DND-41 (cell line): ENCODE measurements around the gene PRKCE.

Source experiments
- ATAC-seq: fragments of 200-7000 bp; cut with Tn5 transposase; 3 replicates; pipeline ENCODE4 v1.9.1; 2021; ENCODE audit warnings: low read depth; ENCODE audit not compliant: insufficient read depth
- DNase-seq: peaks from one replicate; pipeline ENCODE4 v3.0.0-alpha.2; 2020
- H2AFZ ChIP-seq: 2 replicates; pipeline ENCODE4 v1.6.0; 2012; ENCODE audit warnings: low read depth, low read length
- H3K27ac ChIP-seq: 2 replicates; pipeline ENCODE4 v1.5.1; 2012; ENCODE audit warnings: low read length, inconsistent platforms
- H3K27me3 ChIP-seq: fragments of 200-600 bp; sonication (generic); 2 replicates; pipeline ENCODE4 v1.6.0; 2012; ENCODE audit warnings: low read length, mild to moderate bottlenecking, inconsistent platforms; ENCODE audit not compliant: insufficient read depth, poor library complexity
- H3K36me3 ChIP-seq: 2 replicates; pipeline ENCODE4 v1.5.1; 2012; ENCODE audit warnings: low read length, inconsistent platforms; ENCODE audit not compliant: insufficient read depth
- H3K4me1 ChIP-seq: 2 replicates; pipeline ENCODE4 v1.5.1; 2012; ENCODE audit warnings: mild to moderate bottlenecking, low read length; ENCODE audit not compliant: insufficient read depth
- H3K4me2 ChIP-seq: 2 replicates; pipeline ENCODE4 v1.6.0; 2012; ENCODE audit warnings: mild to moderate bottlenecking, moderate library complexity, low read length, inconsistent platforms; ENCODE audit not compliant: insufficient read depth
- H3K4me3 ChIP-seq, 2 experiments: fragments of 200-600 bp in 1 of 2; shearing (Covaris generic) in 1 of 2; 2 replicates each; pipeline ENCODE4 v1.5.1; 2012 to 2016; ENCODE audit warnings: inconsistent platforms in 2 of 2, low read length in 2 of 2, mild to moderate bottlenecking in 2 of 2, low read depth in 1 of 2, moderate library complexity in 1 of 2
- H3K79me2 ChIP-seq: 2 replicates; pipeline ENCODE4 v1.6.0; 2012; ENCODE audit warnings: low read length, inconsistent platforms; ENCODE audit not compliant: insufficient read depth
- H3K9ac ChIP-seq: 2 replicates; pipeline ENCODE4 v1.6.0; 2012; ENCODE audit warnings: low read depth, mild to moderate bottlenecking, inconsistent platforms, low read length, moderate library complexity
- H3K9me3 ChIP-seq: 2 replicates; pipeline ENCODE4 v1.5.1; 2012; ENCODE audit warnings: low read length, moderate library complexity, mild to moderate bottlenecking, inconsistent platforms; ENCODE audit not compliant: insufficient read depth, severe bottlenecking
- H4K20me1 ChIP-seq: 2 replicates; pipeline ENCODE4 v1.6.0; 2012; ENCODE audit warnings: low read length; ENCODE audit not compliant: insufficient read depth
- EZH2 ChIP-seq: IDR thresholded peaks from 3 replicates; pipeline ENCODE4 v1.6.1; 2012; ENCODE audit warnings: borderline replicate concordance, low read depth, mild to moderate bottlenecking, moderate library complexity, low read length, inconsistent platforms; ENCODE audit not compliant: severe bottlenecking
- TF ChIP-seq, protein P1 (sequence below): IDR thresholded peaks from 2 replicates; pipeline ENCODE4 v1.5.1; 2012; ENCODE audit warnings: borderline replicate concordance, low read length, moderate library complexity, mild to moderate bottlenecking; ENCODE audit not compliant: poor library complexity, severe bottlenecking; ENCODE audit errors: extremely low read depth

The PRKCE gene

DNA sequence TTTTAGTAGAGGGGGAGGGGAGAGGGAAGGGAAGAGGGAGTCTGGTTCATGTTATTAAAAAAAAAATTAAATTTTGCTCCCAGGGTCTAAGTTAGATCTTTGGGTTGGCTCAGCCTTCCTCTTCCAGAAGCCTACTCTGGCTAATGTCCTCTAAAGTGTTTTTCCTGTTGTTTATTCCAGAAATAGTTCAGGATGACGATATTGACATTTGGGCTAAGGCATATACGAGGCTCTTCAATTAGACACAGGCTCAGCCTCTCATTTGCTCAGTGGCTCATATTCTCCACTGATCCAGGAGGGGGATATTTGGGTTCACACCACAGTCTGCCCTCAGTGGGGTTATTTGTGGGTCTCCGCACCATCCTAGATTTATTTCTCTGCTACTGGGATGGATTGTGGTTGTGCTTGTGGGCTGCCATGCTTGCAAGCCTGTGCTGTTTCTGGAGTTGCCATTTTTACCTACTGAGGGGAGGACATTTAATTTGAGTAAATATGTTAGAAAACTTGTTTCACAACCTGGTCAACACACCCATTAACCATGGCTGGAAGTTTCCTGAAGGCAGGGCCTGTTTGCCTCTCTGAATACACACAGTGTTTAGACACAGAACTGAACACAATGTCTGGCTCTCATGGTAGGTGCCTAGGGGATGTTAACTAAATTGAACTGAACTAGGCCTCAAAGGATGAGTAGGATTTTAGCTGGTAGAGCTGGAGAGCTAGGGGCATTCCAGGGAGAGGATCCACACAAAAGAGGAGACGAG is 388.2 kb downstream of the PRKCE start:
- Histone ChIP-seq H3K4me3 (no peak overlapping the region), H3K9ac (no peak overlapping the region), H2AFZ (no peak overlapping the region), H3K4me2 (no peak overlapping the region), H3K27ac (no peak overlapping the region), H3K27me3 (no peaks in the 10 kb centered on the region), H3K9me3 (no peaks in the 10 kb centered on the region), H3K36me3 (no peaks in the 10 kb centered on the region), H4K20me1 (no peaks in the 10 kb centered on the region), H3K79me2 (no peaks in the 10 kb centered on the region), H3K4me1 (no peaks in the 10 kb centered on the region)
- DNase-seq (no peak), ATAC-seq (no peak)
- TF ChIP-seq, protein P1, sequence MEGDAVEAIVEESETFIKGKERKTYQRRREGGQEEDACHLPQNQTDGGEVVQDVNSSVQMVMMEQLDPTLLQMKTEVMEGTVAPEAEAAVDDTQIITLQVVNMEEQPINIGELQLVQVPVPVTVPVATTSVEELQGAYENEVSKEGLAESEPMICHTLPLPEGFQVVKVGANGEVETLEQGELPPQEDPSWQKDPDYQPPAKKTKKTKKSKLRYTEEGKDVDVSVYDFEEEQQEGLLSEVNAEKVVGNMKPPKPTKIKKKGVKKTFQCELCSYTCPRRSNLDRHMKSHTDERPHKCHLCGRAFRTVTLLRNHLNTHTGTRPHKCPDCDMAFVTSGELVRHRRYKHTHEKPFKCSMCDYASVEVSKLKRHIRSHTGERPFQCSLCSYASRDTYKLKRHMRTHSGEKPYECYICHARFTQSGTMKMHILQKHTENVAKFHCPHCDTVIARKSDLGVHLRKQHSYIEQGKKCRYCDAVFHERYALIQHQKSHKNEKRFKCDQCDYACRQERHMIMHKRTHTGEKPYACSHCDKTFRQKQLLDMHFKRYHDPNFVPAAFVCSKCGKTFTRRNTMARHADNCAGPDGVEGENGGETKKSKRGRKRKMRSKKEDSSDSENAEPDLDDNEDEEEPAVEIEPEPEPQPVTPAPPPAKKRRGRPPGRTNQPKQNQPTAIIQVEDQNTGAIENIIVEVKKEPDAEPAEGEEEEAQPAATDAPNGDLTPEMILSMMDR = no peak
- TF ChIP-seq EZH2 = no peak

DNA sequence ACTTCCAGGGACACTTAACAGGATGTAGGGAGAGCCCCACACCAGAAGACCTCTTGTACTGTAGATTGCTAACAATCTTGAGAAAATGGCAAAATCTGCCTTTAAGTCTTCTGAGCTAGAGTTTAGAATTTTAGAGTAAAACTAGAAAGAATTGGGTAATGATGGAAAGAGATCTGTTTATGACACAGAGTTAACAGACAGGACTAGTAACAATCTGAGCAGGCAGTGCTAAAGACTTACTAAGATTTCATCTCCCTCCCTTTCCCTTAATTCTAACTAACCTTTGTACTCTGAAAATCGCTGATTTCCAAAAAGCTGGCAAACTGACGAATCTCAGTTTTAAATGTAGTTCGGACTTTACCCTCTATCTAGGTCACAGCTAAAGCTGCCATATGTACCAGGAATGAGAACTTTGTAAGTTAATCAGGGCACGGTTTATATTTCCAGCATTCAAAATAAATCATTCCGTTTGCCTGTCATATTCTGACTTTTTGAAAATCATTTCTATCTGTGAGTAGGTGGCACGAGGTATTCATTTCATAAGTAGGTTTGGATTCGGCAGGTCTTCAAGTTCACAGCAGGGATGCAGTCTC is 389.2 kb downstream of the PRKCE start:
- no peak overlapping the region for H3K9ac ChIP-seq
- no peaks in the 10 kb centered on the region for H3K36me3 ChIP-seq
- H3K4me1 ChIP-seq = no peaks in the 10 kb centered on the region
- no peak for ATAC-seq
- H2AFZ ChIP-seq = no peak overlapping the region
- H3K9me3 ChIP-seq = no peaks in the 10 kb centered on the region
- H4K20me1 ChIP-seq = no peaks in the 10 kb centered on the region
- H3K4me3 ChIP-seq = no peak overlapping the region
- H3K27ac ChIP-seq = no peak overlapping the region
- no peak for DNase-seq
- H3K79me2 ChIP-seq = no peaks in the 10 kb centered on the region
- H3K27me3 ChIP-seq = no peaks in the 10 kb centered on the region
- no peak for TF ChIP-seq EZH2
- TF ChIP-seq, protein P1 = no peak
- H3K4me2 ChIP-seq = no peak overlapping the region

DNA sequence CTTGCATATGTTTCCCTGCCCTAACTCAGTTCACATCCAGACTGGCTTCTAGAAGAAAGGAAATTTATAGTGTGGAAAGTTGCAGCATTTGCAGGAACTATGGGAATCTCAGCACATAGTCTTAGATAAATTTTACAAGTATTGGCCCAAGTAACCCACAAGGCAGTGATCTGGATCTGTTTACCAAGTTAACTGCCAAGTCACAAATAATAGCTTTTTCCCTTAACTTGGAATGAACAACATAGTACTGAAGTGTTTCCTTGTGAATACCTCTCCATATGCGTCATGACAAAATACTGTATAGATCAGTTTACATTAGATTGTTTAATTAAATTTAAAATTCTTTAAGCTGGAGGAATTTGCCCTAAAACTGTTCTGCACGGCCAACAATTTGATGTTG is 390.0 kb downstream of the PRKCE start:
- Histone ChIP-seq H2AFZ (no peak overlapping the region), H3K4me3 (no peak overlapping the region), H3K27ac (no peak overlapping the region), H3K27me3 (no peaks in the 10 kb centered on the region), H3K36me3 (no peaks in the 10 kb centered on the region), H3K9ac (no peak overlapping the region), H3K79me2 (no peaks in the 10 kb centered on the region), H3K4me2 (no peak overlapping the region), H3K4me1 (no peaks in the 10 kb centered on the region), H4K20me1 (no peaks in the 10 kb centered on the region), H3K9me3 (no peaks in the 10 kb centered on the region)
- TF ChIP-seq, protein P1 = no peak
- TF ChIP-seq EZH2 = no peak
- DNase-seq (no peak), ATAC-seq (no peak)
